OCI-LY7 (cell line): ENCODE data around the gene CHN2. TPM values are rescaled to one million over a fixed set of nuclear protein-coding genes. Genes with fewer than 3 reads are reported as not detected.

ENCODE experiments used
- BruUV-seq: library from RNA; stranded (reverse); fragments of 400-500 nt; replicated peaks from 2 replicates; lab custom pipeline; 2021; lab: Mats Ljungman, UMichigan
- CTCF ChIA-PET: fragments of 300-600 bp; sonication (Branson Sonifier 250); formaldehyde crosslinking; loops from one replicate; lab custom pipeline; 2022; ENCODE audit warnings: antibody characterized with exemption; ENCODE audit not compliant: unreplicated experiment; lab: Charles Lee
- POLR2A ChIA-PET: fragments of 300-600 bp; sonication (Branson Sonifier 250); formaldehyde crosslinking; loops from one replicate; lab custom pipeline; 2022; ENCODE audit warnings: antibody characterized with exemption; lab: Charles Lee
- DNase-seq: peaks from one replicate; pipeline ENCODE4 v3.0.0-alpha.2; 2015; ENCODE audit warnings: low spot score
- H2AFZ ChIP-seq: fragments of 200-600 bp; sonication (generic), shearing (Covaris generic); 2 replicates; pipeline ENCODE4 v1.6.1; 2014; ENCODE audit warnings: mild to moderate bottlenecking, antibody characterized with exemption, low read length, moderate library complexity
- H3K27ac ChIP-seq: fragments of 200-600 bp; sonication (generic); 2 replicates; pipeline ENCODE4 v1.5.1; 2014; ENCODE audit warnings: mixed run types, low read depth, mild to moderate bottlenecking, moderate library complexity, low read length, inconsistent platforms; ENCODE audit not compliant: poor library complexity, severe bottlenecking
- H3K36me3 ChIP-seq: fragments of 200-600 bp; sonication (generic); 2 replicates; pipeline ENCODE4 v1.6.1; 2014; ENCODE audit warnings: mild to moderate bottlenecking, antibody characterized with exemption, low read length, moderate library complexity, mixed read lengths; ENCODE audit not compliant: insufficient read depth
- H3K4me1 ChIP-seq: fragments of 200-600 bp; sonication (generic); 2 replicates; pipeline ENCODE4 v1.5.1; 2014; ENCODE audit warnings: mild to moderate bottlenecking, low read length; ENCODE audit not compliant: insufficient read depth, poor library complexity, severe bottlenecking
- H3K4me2 ChIP-seq: fragments of 200-600 bp; sonication (generic); 2 replicates; pipeline ENCODE4 v1.6.1; 2014; ENCODE audit warnings: mild to moderate bottlenecking, low read length
- H3K4me3 ChIP-seq: fragments of 200-600 bp; sonication (generic); 2 replicates; pipeline ENCODE4 v1.5.1; 2014; ENCODE audit warnings: mild to moderate bottlenecking, low read depth, low read length; ENCODE audit not compliant: poor library complexity, severe bottlenecking
- H3K79me2 ChIP-seq: fragments of 200-600 bp; sonication (generic); 2 replicates; pipeline ENCODE4 v1.6.1; 2016; ENCODE audit warnings: low read depth, mild to moderate bottlenecking, low read length, moderate library complexity, mixed read lengths; ENCODE audit not compliant: insufficient read depth
- H3K9me2 ChIP-seq: fragments of 200-600 bp; sonication (generic); 2 replicates; pipeline ENCODE4 v1.6.1; 2016; ENCODE audit warnings: mild to moderate bottlenecking, low read length, mixed read lengths; ENCODE audit not compliant: insufficient read depth
- H3K9me3 ChIP-seq: fragments of 200-600 bp; sonication (generic); 2 replicates; pipeline ENCODE4 v1.6.1; 2014; ENCODE audit warnings: mild to moderate bottlenecking, mixed run types, low read length, mixed read lengths
- H4K20me1 ChIP-seq: fragments of 200-600 bp; sonication (generic); 2 replicates; pipeline ENCODE4 v1.6.1; 2014; ENCODE audit warnings: mild to moderate bottlenecking, antibody characterized with exemption, low read length, moderate library complexity, mixed read lengths; ENCODE audit not compliant: insufficient read depth
- EZH2phosphoT487 ChIP-seq: fragments of 200-600 bp; sonication (generic); IDR thresholded peaks from 2 replicates; pipeline ENCODE4 v1.6.1; 2018; ENCODE audit warnings: low read depth, borderline replicate concordance, mild to moderate bottlenecking, mixed run types, antibody characterized with exemption, low read length, moderate library complexity, mixed read lengths
- intact Hi-C: fragments of 100-400 bp; cut with micrococcal nuclease; formaldehyde crosslinking; loops from one replicate; pipeline ENCODE4 v1.10.0; 2022; ENCODE audit not compliant: unreplicated experiment
- total RNA-seq, 2 experiments: library from RNA; depleted of rRNA in 1 of 2; stranded (reverse); fragments of >200 nt in 1 of 2; shearing (Covaris generic) in 1 of 2; gene quantifications; 2 replicates each; pipeline ENCODE4 v1.2.3, GENCODE V29; 2014 to 2022
- TF ChIP-seq, protein P1 (sequence below): fragments of 200-600 bp; sonication (generic); conservative IDR thresholded peaks from 2 replicates; pipeline ENCODE4 v1.5.1; 2014; ENCODE audit warnings: mild to moderate bottlenecking, antibody characterized with exemption, low read length, moderate library complexity, mixed read lengths

Gene CHN2
- total RNA-seq, 2 experiments from 2014 or later: not detected

- ChIA-PET POLR2A (no interaction called here), CTCF (no interaction called here)
- no peak for DNase-seq
- Histone ChIP-seq H2AFZ (no peak overlapping the region), H4K20me1 (no peaks in the 10 kb centered on the region), H3K9me2 (no peaks in the 10 kb centered on the region), H3K4me2 (no peak overlapping the region), H3K27ac (no peak overlapping the region), H3K4me1 (no peaks in the 10 kb centered on the region), H3K79me2 (no peaks in the 10 kb centered on the region), H3K36me3 (no peaks in the 10 kb centered on the region), H3K4me3 (no peak overlapping the region), H3K9me3 (no peaks in the 10 kb centered on the region)
- TF ChIP-seq EZH2phosphoT487: no peak
- TF ChIP-seq, protein P1, sequence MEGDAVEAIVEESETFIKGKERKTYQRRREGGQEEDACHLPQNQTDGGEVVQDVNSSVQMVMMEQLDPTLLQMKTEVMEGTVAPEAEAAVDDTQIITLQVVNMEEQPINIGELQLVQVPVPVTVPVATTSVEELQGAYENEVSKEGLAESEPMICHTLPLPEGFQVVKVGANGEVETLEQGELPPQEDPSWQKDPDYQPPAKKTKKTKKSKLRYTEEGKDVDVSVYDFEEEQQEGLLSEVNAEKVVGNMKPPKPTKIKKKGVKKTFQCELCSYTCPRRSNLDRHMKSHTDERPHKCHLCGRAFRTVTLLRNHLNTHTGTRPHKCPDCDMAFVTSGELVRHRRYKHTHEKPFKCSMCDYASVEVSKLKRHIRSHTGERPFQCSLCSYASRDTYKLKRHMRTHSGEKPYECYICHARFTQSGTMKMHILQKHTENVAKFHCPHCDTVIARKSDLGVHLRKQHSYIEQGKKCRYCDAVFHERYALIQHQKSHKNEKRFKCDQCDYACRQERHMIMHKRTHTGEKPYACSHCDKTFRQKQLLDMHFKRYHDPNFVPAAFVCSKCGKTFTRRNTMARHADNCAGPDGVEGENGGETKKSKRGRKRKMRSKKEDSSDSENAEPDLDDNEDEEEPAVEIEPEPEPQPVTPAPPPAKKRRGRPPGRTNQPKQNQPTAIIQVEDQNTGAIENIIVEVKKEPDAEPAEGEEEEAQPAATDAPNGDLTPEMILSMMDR: no peak
- BruUV-seq: no TSS peak
- intact Hi-C loops: no loop called here
Measured at GRCh38 chr7:29230871-29231345, 36.3 kb downstream of the CHN2 start.

DNA sequence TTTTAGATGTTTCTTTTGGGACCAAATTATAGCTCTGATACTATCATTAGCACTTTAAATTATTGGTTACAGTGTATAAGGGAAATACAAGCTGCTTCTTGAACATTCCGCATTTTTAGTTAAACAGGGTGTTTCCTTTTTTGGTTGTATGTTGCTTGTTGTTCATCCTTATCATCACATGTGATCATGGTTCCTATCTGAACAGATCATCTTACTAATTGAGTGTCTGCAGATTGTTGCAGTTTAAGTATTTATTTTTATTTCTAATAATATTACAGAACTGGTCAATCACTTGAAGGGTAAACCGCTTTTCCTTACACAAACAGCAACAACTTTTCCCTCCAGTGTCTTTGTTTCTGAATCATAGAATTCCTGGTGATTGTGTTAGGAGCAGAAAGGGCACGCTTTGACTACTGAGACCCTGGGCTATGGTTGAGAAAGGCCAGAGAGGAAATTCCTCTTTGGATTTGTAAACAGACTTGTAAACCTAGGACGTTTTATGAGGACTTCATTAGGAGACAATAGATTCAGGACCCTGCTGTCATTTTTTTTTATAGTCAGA lies 37.2 kb downstream of the CHN2 start:
- intact Hi-C loops: no loop called here
- H3K9me2 ChIP-seq: no peaks in the 10 kb centered on the region
- CTCF ChIA-PET: no interaction called here

GRCh38 chr7:29234438-29234837 lies 39.9 kb downstream of the CHN2 start:
- H3K79me2 ChIP-seq: no peaks in the 10 kb centered on the region
- ChIA-PET POLR2A (interaction anchor here (1.1 kb wide), 1 partner anchor 29 kb away, joined by 5 read pairs; no protein-coding TSS in a partner anchor), CTCF (no interaction called here)
- H3K9me2 ChIP-seq: no peaks in the 10 kb centered on the region
- no TSS peak for BruUV-seq
- H3K4me1 ChIP-seq: no peaks in the 10 kb centered on the region
- intact Hi-C loops: no loop called here
- H3K27ac ChIP-seq: no peak overlapping the region
- H3K4me2 ChIP-seq: no peak overlapping the region
- H4K20me1 ChIP-seq: no peaks in the 10 kb centered on the region
- no peaks in the 10 kb centered on the region for H3K9me3 ChIP-seq
- no peak for DNase-seq
- no peaks in the 10 kb centered on the region for H3K36me3 ChIP-seq
- no peak overlapping the region for H3K4me3 ChIP-seq
- TF ChIP-seq, protein P1: no peak
- no peak for TF ChIP-seq EZH2phosphoT487
- H2AFZ ChIP-seq: no peak overlapping the region

More for the DNA sequence above, 37.2 kb downstream of the CHN2 start:
- H3K4me1 ChIP-seq: no peaks in the 10 kb centered on the region
- no peaks in the 10 kb centered on the region for H3K36me3 ChIP-seq
- H3K79me2 ChIP-seq: no peaks in the 10 kb centered on the region
- H4K20me1 ChIP-seq: no peaks in the 10 kb centered on the region
- no peak overlapping the region for H3K4me3 ChIP-seq
- no peak overlapping the region for H3K4me2 ChIP-seq
- H3K27ac ChIP-seq: no peak overlapping the region
- H3K9me3 ChIP-seq: no peaks in the 10 kb centered on the region
- DNase-seq: no peak
- TF ChIP-seq, protein P1: no peak
- TF ChIP-seq EZH2phosphoT487: no peak
- no peak overlapping the region for H2AFZ ChIP-seq
- no TSS peak for BruUV-seq
- POLR2A ChIA-PET: interaction anchor here (0.7 to 1.1 kb wide), 2 partner anchors 8 to 120 kb away, joined by 3 to 5 read pairs; no protein-coding TSS in a partner anchor
